Erythroblast (primary cell): ENCODE measurements around the gene CFB.

Source experiments
- GATA1 ChIP-seq: IDR thresholded peaks from 2 replicates; pipeline ENCODE4 v1.6.1; 2011; ENCODE audit warnings: low read depth, mild to moderate bottlenecking, control low read depth, low read length, moderate library complexity
- POLR2A ChIP-seq: IDR thresholded peaks from 2 replicates; pipeline ENCODE4 v1.6.1; 2011; ENCODE audit warnings: mild to moderate bottlenecking, low read length

- TF ChIP-seq POLR2A (no peak), GATA1 (no peak)
These were observed 20.6 kb downstream of the CFB start for GRCh38 chr6:31966506-31966905.
